ENCODE results near the gene EFCAB6. TPM values are rescaled to one million over a fixed set of nuclear protein-coding genes. Genes with fewer than 3 reads are reported as not detected.

The EFCAB6 gene
- total and polyA plus RNA-seq, 2 of the 4 experiments (the other 2 are of a cell fraction), result 0.44 to 1.1 TPM

- H4K91ac ChIP-seq (ENCODE audit: insufficient read depth, low read depth, low read length), result no peak overlapping the region
- H3K9me3 ChIP-seq (ENCODE audit: control insufficient read depth, insufficient read depth, low read length), result no peaks in the 10 kb centered on the region
- H2BK120ac ChIP-seq (ENCODE audit: low read depth, low read length), result no peak overlapping the region
- no peaks in the 10 kb centered on the region for H4K20me1 ChIP-seq (ENCODE audit: insufficient read depth, low read length)
- WGBS, 2 experiments (ENCODE audit: extremely low coverage in 2 of 2, insufficient read length in 1 of 2), result 80% methylated on average over 1 of the region's 9 CpGs; no CpG with 5 or more reads in 1 of the 2 experiments
- H3K4ac ChIP-seq (ENCODE audit: low read depth, low read length), result no peak overlapping the region
- no peak overlapping the region for H3K56ac ChIP-seq (ENCODE audit: extremely low read depth, insufficient read depth, low read length)
- intact Hi-C loops (cut with micrococcal nuclease) (no loop called here), in situ Hi-C loops (cut with MboI; ENCODE audit: low sequenced_read_pairs) (no loop called here), dilution Hi-C loops (cut with HindIII; ENCODE audit: low sequenced_read_pairs, unreplicated experiment) (no loop called here)
- no TSS peak for BruUV-seq (replicated peaks)
- no peak overlapping the region for H4K5ac ChIP-seq (ENCODE audit: low read depth, low read length)
- no peak for TF ChIP-seq NFE2L2 (IDR thresholded peaks at IDR 0.05; ENCODE audit: low read depth, low read length)
- no peak for TF ChIP-seq MAFK (IDR thresholded peaks at IDR 0.05; ENCODE audit: low read depth, low read length)
- no peak for TF ChIP-seq RFX5 (IDR thresholded peaks at IDR 0.05; ENCODE audit: low read depth, low read length)
- no peak for TF ChIP-seq CEBPB (IDR thresholded peaks at IDR 0.05; ENCODE audit: low read depth, low read length)
- no peak for TF ChIP-seq RAD21 (IDR thresholded peaks at IDR 0.05; ENCODE audit: low read length)
- TF ChIP-seq SMC3 (IDR thresholded peaks at IDR 0.05; ENCODE audit: low read depth, low read length), result no peak
- TF ChIP-seq ELK1 (IDR thresholded peaks at IDR 0.05; ENCODE audit: borderline replicate concordance, low read depth, low read length), result no peak
- TF ChIP-seq CTCF (conservative IDR thresholded peaks at IDR 0.05; ENCODE audit: low read depth, low read length), result no peak
- no peak for TF ChIP-seq CHD1 (IDR thresholded peaks at IDR 0.05; ENCODE audit: low read depth, low read length)
- TF ChIP-seq RCOR1 (IDR thresholded peaks at IDR 0.05; ENCODE audit: insufficient replicate concordance, low read length), result no peak
- no peak for TF ChIP-seq FOS (IDR thresholded peaks at IDR 0.05; ENCODE audit: low read depth, low read length)
- TF ChIP-seq POLR2A (IDR thresholded peaks at IDR 0.05; ENCODE audit: low read depth, low read length), result no peak
- no peak for TF ChIP-seq BHLHE40 (IDR thresholded peaks at IDR 0.05; ENCODE audit: low read depth, low read length)
- no peak for TF ChIP-seq MAZ (IDR thresholded peaks at IDR 0.05; ENCODE audit: borderline replicate concordance, low read depth, low read length)
- TF ChIP-seq USF2 (IDR thresholded peaks at IDR 0.05; ENCODE audit: low read depth, low read length), result no peak
- ChIA-PET CTCF (no interaction called here), POLR2A (ENCODE audit: unreplicated experiment) (no interaction called here)
- no peak overlapping the region for H2BK20ac ChIP-seq (ENCODE audit: low read depth, low read length)
- no peaks in the 10 kb centered on the region for H3K79me1 ChIP-seq (ENCODE audit: low read depth in 1 of 2, low read length in 2 of 2)
- H3K18ac ChIP-seq (ENCODE audit: low read depth, low read length), result no peak overlapping the region
- H3K4me2 ChIP-seq (ENCODE audit: low read depth, low read length), result no peak overlapping the region
- H2AK9ac ChIP-seq (replicated peaks; ENCODE audit: low read depth, low read length, poor library complexity), result no peak overlapping the region
- no peak overlapping the region for H2AFZ ChIP-seq (replicated peaks; ENCODE audit: low read length, poor library complexity)
- H2BK15ac ChIP-seq (ENCODE audit: low read depth, low read length), result no peak overlapping the region
- no peak overlapping the region for H3K9ac ChIP-seq (ENCODE audit: low read depth, low read length)
- H3K9me1 ChIP-seq (ENCODE audit: insufficient read depth, low read length), result no peaks in the 10 kb centered on the region
- H3K14ac ChIP-seq (replicated peaks; ENCODE audit: low read depth, low read length), result no peak overlapping the region
- H3K23ac ChIP-seq (ENCODE audit: low read depth, low read length), result no peak overlapping the region
- no peak overlapping the region for H2AK5ac ChIP-seq (ENCODE audit: low read depth, low read length)
- no peaks in the 10 kb centered on the region for H3K36me3 ChIP-seq (ENCODE audit: control insufficient read depth, insufficient read depth, low read length)
- no peaks in the 10 kb centered on the region for H3K27me3 ChIP-seq (ENCODE audit: control insufficient read depth, insufficient read depth, low read length)
- no peak overlapping the region for H3K4me3 ChIP-seq (ENCODE audit: insufficient read depth, low read depth, low read length)
- H3K4me1 ChIP-seq (ENCODE audit: control insufficient read depth, insufficient read depth, low read length), result no peaks in the 10 kb centered on the region
- H3K27ac ChIP-seq (ENCODE audit: insufficient read depth, low read length), result no peak overlapping the region
- DNase-seq (no peak), ATAC-seq (ENCODE audit: low read depth) (no peak)
- no peak overlapping the region for H2BK5ac ChIP-seq (ENCODE audit: low read depth, low read length, poor library complexity, severe bottlenecking)
- no peak overlapping the region for H4K8ac ChIP-seq (ENCODE audit: low read depth in 2 of 2, low read length in 2 of 2)
These were observed 282.2 kb downstream of the EFCAB6 start for GRCh38 chr22:43529934-43530333.
